GM18519 (cell line): ENCODE data around the gene SHC2.
"Not testable (repeated sequence)": the region's sequence is repeated elsewhere in the genome, so short reads cannot be mapped to it uniquely, and the experiment has no call there.

Experiments used
- ATAC-seq: cut with Tn5 transposase; IDR thresholded peaks from one replicate; pipeline ENCODE4 v1.9.1; 2021; ENCODE audit warnings: mild to moderate bottlenecking, moderate library complexity; ENCODE audit not compliant: unreplicated experiment, low FRiP score

SHC2 gene

GRCh38 chr19:427675-428074 lies 33.2 kb downstream of the SHC2 start:
- ATAC-seq, result not testable (repeated sequence)

GRCh38 chr19:426725-427445 lies 33.9 kb downstream of the SHC2 start:
- no peak for ATAC-seq

GRCh38 chr19:425056-425455 lies 35.8 kb downstream of the SHC2 start:
- ATAC-seq, result no peak

- ATAC-seq, result no peak
These were observed 36.3 kb downstream of the SHC2 start for GRCh38 chr19:424546-424945.

- ATAC-seq, result no peak
These were observed 37.0 kb downstream of the SHC2 start for GRCh38 chr19:423691-424466.

GRCh38 chr19:422917-423226 lies 38.0 kb downstream of the SHC2 start:
- not testable (repeated sequence) for ATAC-seq

- ATAC-seq, result no peak
These were observed 38.5 kb downstream of the SHC2 start for GRCh38 chr19:422213-422916.

GRCh38 chr19:419721-420515 lies 40.9 kb downstream of the SHC2 start:
- no peak for ATAC-seq

GRCh38 chr19:418761-419671 lies 41.8 kb downstream of the SHC2 start:
- ATAC-seq, result no peak

GRCh38 chr19:416416-416815 lies 44.4 kb downstream of the SHC2 start:
- ATAC-seq, result no peak

- ATAC-seq, result no peak
These were observed 45.5 kb downstream of the SHC2 start for GRCh38 chr19:415292-415691.

GRCh38 chr19:413756-414420 lies 46.9 kb downstream of the SHC2 start:
- ATAC-seq, result no peak

GRCh38 chr19:412356-413355 lies 48.2 kb downstream of the SHC2 start:
- ATAC-seq, result no peak

GRCh38 chr19:411723-412355 lies 49.0 kb downstream of the SHC2 start:
- no peak for ATAC-seq

GRCh38 chr19:411121-411722 lies 49.6 kb downstream of the SHC2 start:
- not testable (repeated sequence) for ATAC-seq

- no peak for ATAC-seq
These were observed 50.5 kb downstream of the SHC2 start for GRCh38 chr19:410243-410781.
